Activated CD4-positive, alpha-beta memory T cell treated with anti-CD3 and anti-CD28 coated beads for 36 hours (primary cell): ENCODE results near the gene EGR4. TPM values are rescaled to one million over a fixed set of nuclear protein-coding genes. Genes with fewer than 3 reads are reported as not detected.
"Not testable (repeated sequence)": the region's sequence is repeated elsewhere in the genome, so short reads cannot be mapped to it uniquely, and the experiment has no call there.

ENCODE experiments used
- CTCF ChIA-PET: fragments of 350-600 bp; sonication (Branson Sonifier 250); formaldehyde crosslinking; loops from one replicate; lab custom pipeline; 2021; ENCODE audit warnings: antibody characterized with exemption, inconsistent platforms; lab: Charles Lee
- POLR2A ChIA-PET: fragments of 350-600 bp; sonication (Branson Sonifier 250); formaldehyde crosslinking; loops from one replicate; lab custom pipeline; 2021; ENCODE audit warnings: antibody characterized with exemption; lab: Charles Lee
- DNase-seq: peaks from one replicate; pipeline ENCODE4 v3.0.0-alpha.2; 2020
- H3K27ac Mint-ChIP-seq: one replicate; pipeline ENCODE4 v1.8.0; 2021; ENCODE audit warnings: mixed read lengths
- H3K27me3 Mint-ChIP-seq: one replicate; pipeline ENCODE4 v1.8.0; 2021; ENCODE audit warnings: mixed read lengths
- H3K36me3 Mint-ChIP-seq: one replicate; pipeline ENCODE4 v1.8.0; 2021; ENCODE audit warnings: mixed read lengths
- H3K4me1 Mint-ChIP-seq: one replicate; pipeline ENCODE4 v1.8.0; 2021; ENCODE audit warnings: low read depth, mixed read lengths
- H3K4me3 Mint-ChIP-seq: one replicate; pipeline ENCODE4 v1.8.0; 2021; ENCODE audit warnings: mild to moderate bottlenecking, mixed read lengths
- H3K9me3 Mint-ChIP-seq: one replicate; pipeline ENCODE4 v1.8.0; 2021; ENCODE audit warnings: mixed read lengths
- intact Hi-C: fragments of 100-400 bp; cut with micrococcal nuclease; formaldehyde crosslinking; loops from one replicate; pipeline ENCODE4 v1.15.1; 2023
- total RNA-seq, 2 experiments: library from RNA; stranded (reverse); gene quantifications; one replicate each; pipeline ENCODE4 v1.2.3, GENCODE V29; 2021

Gene EGR4
- total RNA-seq, 2 experiments from 2014 or later = 0.24 to 0.34 TPM

DNA sequence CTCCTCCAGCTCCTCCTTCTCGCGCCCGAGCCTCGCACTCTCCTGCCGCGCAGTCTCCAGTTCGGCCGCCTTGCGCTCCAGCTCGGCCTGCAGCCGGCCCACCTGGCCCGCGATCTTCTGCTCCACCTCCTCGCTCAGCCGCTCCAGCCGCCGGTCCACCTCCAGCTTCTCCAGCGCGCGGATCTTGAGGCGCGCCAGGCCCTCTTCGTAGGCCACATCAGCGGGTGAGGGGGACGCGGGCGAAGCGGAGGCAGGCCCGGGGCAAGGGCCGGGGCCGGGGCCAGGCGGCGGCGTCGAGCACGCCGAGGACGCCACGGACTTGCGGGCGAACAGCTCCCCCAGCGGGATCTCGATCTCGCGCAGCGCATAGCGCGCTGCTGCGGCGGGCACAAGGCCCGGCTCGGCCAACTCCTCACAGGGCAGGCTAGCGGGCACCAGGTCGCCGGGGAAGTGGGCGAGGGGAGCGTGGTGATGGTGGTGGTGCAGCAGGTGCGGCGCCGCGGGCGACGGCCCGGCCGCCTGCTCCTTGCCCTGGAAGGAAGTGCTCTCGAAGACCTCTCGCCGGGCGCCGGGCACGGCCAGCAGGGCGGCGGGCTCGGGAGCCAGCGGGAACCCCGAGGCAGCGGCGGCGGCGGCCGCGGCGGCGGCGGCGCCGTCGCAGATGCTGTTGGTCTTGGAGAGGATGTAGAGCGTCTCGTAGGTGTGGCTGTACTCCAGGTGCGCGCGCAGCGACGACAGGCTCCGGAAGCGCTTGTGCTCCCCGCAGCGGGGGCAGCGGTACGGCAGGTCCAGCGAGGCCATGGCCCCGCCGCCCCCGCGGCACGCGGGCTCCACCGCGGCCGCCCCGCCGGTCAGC lies 24.3 kb downstream of the EGR4 start:
- peaks cover 19% of the 10 kb centered on the region for H3K4me1 Mint-ChIP-seq
- H3K27me3 Mint-ChIP-seq = no peaks in the 10 kb centered on the region
- CTCF ChIA-PET = interaction anchor here (1.4 to 1.6 kb wide), 2 partner anchors 21 to 25 kb away, joined by 3 to 6 read pairs; no protein-coding TSS in a partner anchor
- peak overlapping the region; percentile 30 for H3K4me3 Mint-ChIP-seq
- POLR2A ChIA-PET = interaction anchor here (0.7 to 2.1 kb wide), 3 partner anchors 12 to 21 kb away, joined by 3 to 6 read pairs (median 3); no protein-coding TSS in a partner anchor
- no peak overlapping the region for H3K27ac Mint-ChIP-seq
- intact Hi-C loops = loop anchor here (2.0 kb wide), 1 partner anchor 24 kb away; the partner anchor contains the start of gene EGR4
- H3K36me3 Mint-ChIP-seq = peaks cover 1% of the 10 kb centered on the region
- no peaks in the 10 kb centered on the region for H3K9me3 Mint-ChIP-seq
- peak; percentile 84 for DNase-seq

DNA sequence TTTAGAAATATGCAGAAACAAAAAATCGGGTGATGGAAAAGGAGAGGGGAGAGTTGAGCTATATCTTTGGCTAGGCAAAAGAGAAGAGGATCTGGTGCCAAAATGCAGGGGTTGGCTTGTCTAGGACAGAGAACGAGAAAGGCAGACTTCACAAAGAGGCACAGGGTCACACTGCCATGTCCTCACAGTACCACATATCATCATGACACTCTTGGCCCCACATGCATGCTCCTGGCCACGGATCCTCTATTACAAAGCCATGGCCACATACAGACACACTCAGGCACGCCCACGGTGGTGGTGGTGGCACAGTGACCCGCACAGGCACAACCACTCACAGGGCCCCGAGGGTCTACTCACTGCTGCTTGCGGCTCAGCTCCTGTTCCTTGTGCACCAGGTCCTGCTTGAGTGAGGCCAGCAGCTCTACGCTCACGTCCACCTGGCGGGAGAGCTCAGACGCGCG lies 24.9 kb downstream of the EGR4 start:
- Mint-ChIP-seq H3K4me1 (peaks cover 19% of the 10 kb centered on the region), H3K4me3 (peak overlapping the region; percentile 6), H3K36me3 (peaks cover 3% of the 10 kb centered on the region), H3K27me3 (no peaks in the 10 kb centered on the region), H3K27ac (no peak overlapping the region), H3K9me3 (no peaks in the 10 kb centered on the region)
- intact Hi-C loops = loop anchor here (2.0 kb wide), 1 partner anchor 24 kb away; the partner anchor contains the start of gene EGR4
- POLR2A ChIA-PET = interaction anchor here (0.7 to 2.1 kb wide), 4 partner anchors 11 to 36 kb away, joined by 3 to 6 read pairs (median 3); partner anchors contain the start of gene PRADC1
- CTCF ChIA-PET = interaction anchor here (1.4 to 1.6 kb wide), 2 partner anchors 21 to 25 kb away, joined by 3 to 6 read pairs; no protein-coding TSS in a partner anchor
- DNase-seq = no peak

DNA sequence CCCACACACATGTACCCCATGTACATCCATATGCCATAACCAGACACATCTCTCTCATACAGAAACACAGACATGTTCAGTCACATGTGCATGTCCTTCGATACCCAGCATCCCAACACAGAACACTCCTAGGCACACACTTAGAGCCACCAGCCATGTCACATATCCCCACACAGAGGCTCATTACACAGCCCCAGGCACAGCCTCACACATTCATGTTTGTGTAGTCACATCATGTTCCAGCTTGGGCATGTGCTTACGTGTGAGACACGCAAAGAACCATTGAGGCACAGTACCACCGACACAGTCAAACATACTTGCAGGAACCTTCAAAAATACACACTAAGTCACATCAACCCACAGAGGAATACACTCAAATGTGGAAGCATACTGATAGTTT lies 26.3 kb downstream of the EGR4 start:
- POLR2A ChIA-PET = interaction anchor here (1.2 kb wide), 1 partner anchor 34 kb away, joined by 3 read pairs; the partner anchor contains the start of gene PRADC1
- no peak overlapping the region for H3K27ac Mint-ChIP-seq
- peaks cover 19% of the 10 kb centered on the region for H3K4me1 Mint-ChIP-seq
- intact Hi-C loops = no loop called here
- no peaks in the 10 kb centered on the region for H3K27me3 Mint-ChIP-seq
- no peaks in the 10 kb centered on the region for H3K9me3 Mint-ChIP-seq
- no peak for DNase-seq
- CTCF ChIA-PET = no interaction called here
- no peak overlapping the region for H3K4me3 Mint-ChIP-seq
- peaks cover 3% of the 10 kb centered on the region for H3K36me3 Mint-ChIP-seq

DNA sequence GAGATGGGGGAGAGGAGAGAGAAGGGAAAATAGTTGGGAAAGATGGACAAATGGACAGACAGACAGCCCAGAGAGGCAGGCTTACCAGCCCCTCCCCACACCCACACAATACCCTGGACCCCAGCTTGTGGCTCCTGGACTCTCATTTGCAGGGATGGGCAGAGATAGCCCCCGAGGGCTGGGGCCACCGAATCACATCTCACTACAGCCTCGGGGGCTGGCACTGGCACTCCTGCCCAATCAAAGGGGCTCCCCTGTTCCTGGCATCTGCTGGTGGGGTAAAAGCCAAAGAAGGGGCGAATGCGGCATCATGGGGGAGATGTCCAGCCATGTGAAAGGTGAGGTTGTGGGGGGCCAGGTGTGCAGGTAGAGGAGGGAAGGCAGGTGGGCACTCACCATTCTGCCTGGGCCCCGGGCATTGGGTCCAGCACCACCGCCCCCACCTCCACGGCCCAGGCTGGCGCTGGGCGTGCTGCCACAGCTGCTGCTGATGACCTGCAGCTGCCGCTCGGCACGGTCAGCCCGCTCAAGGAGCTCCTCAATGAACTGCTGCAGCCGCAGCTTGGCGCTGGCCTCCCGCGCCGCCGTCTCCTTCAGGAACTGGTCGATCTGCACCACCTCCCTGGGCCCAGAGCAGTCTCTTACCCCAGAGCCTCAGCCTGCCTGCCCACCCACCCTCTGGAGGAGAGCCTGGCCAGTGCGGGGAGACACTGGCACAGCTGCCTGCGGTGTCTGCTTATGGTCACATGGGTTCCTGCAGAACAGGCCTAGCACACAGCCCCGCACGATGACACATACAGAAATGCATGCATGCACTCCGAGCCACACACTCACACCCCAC lies 27.1 kb downstream of the EGR4 start:
- Mint-ChIP-seq H3K36me3 (peaks cover 3% of the 10 kb centered on the region), H3K4me3 (no peak overlapping the region), H3K27ac (no peak overlapping the region), H3K27me3 (no peaks in the 10 kb centered on the region), H3K9me3 (no peaks in the 10 kb centered on the region), H3K4me1 (peaks cover 19% of the 10 kb centered on the region)
- POLR2A ChIA-PET = no interaction called here
- CTCF ChIA-PET = no interaction called here
- DNase-seq = no peak
- intact Hi-C loops = no loop called here

DNA sequence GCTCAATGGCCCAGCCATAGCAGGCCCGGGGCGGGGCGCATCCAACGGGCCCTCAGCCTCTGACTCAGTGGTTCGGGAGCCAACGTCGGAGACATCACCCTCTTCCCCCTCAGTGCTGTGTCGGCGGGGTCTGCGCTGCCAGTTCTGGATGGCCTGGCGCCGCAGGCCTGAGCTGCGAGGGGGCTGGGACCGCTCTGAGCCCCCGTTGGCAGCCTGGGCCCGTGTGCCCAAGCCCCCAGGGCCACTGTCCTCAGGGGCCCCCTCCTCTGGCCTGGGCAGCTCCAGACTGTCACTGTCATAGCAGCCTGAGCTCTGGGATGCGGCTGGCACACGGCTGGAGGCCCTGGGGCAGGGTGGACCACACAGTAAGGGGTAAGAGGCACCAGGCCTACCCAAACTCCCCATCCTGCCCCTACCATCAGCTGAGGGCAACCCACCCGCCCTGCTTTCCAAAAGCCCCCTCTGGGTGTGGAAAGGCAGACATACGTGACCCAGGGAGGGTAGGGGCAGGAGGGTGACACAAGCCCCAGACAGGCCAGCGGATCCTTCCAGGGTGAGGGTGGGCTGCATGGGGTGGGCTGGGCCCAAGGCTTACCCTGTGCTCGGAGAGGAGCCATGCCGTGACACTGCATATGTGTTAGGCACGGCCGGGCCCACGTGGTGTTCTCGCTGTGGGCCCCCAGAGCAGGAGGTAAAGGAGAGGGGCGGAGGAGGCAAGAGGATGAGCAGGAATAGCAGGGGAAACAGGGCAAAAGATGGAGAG lies 27.9 kb downstream of the EGR4 start:
- no peak for DNase-seq
- peaks cover 3% of the 10 kb centered on the region for H3K36me3 Mint-ChIP-seq
- intact Hi-C loops = no loop called here
- no peak overlapping the region for H3K4me3 Mint-ChIP-seq
- H3K27me3 Mint-ChIP-seq = no peaks in the 10 kb centered on the region
- CTCF ChIA-PET = no interaction called here
- H3K9me3 Mint-ChIP-seq = no peaks in the 10 kb centered on the region
- H3K27ac Mint-ChIP-seq = no peak overlapping the region
- POLR2A ChIA-PET = no interaction called here
- H3K4me1 Mint-ChIP-seq = peaks cover 19% of the 10 kb centered on the region

DNA sequence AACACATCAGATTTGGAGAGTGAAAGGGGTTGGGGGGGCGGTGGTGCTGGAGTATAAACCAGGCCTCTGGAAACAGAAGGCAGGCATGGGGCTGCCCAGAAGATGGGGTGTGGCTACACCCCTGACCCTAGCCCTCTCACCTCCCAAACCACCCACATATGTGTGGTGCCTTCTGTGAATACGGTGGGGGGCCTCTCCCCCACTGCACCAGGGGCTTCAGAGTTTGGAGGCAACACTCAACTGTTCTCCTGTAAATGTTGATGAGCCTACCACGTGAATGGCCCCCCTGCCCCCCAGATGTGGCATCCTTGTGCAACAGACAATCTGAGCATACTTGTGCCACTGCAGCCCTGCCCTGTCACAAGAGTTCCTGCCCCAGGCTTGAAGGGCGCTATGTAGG lies 28.6 kb downstream of the EGR4 start:
- no peak overlapping the region for H3K4me3 Mint-ChIP-seq
- intact Hi-C loops = no loop called here
- H3K27ac Mint-ChIP-seq = no peak overlapping the region
- H3K9me3 Mint-ChIP-seq = no peaks in the 10 kb centered on the region
- peaks cover 3% of the 10 kb centered on the region for H3K36me3 Mint-ChIP-seq
- POLR2A ChIA-PET = no interaction called here
- CTCF ChIA-PET = no interaction called here
- no peaks in the 10 kb centered on the region for H3K27me3 Mint-ChIP-seq
- no peak for DNase-seq
- peaks cover 16% of the 10 kb centered on the region for H3K4me1 Mint-ChIP-seq

DNA sequence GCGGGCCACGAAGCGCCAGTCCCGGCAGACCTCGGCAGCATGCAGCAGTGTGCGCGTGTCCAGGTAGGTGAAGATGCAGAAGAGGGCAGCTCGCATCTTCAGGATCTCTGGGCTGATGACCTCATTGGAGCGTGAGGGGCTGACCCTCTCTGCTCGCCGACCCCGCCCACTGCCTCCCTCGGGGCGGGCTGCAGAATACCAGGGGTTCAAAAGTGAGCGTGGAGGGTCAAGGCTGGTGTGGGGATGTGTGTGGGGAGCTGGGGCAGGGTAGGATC lies 29.1 kb downstream of the EGR4 start:
- intact Hi-C loops = no loop called here
- no peaks in the 10 kb centered on the region for H3K27me3 Mint-ChIP-seq
- ChIA-PET POLR2A (no interaction called here), CTCF (no interaction called here)
- no peak overlapping the region for H3K27ac Mint-ChIP-seq
- peaks cover 3% of the 10 kb centered on the region for H3K36me3 Mint-ChIP-seq
- no peaks in the 10 kb centered on the region for H3K9me3 Mint-ChIP-seq
- no peak for DNase-seq
- H3K4me3 Mint-ChIP-seq = no peak overlapping the region
- H3K4me1 Mint-ChIP-seq = peaks cover 14% of the 10 kb centered on the region

DNA sequence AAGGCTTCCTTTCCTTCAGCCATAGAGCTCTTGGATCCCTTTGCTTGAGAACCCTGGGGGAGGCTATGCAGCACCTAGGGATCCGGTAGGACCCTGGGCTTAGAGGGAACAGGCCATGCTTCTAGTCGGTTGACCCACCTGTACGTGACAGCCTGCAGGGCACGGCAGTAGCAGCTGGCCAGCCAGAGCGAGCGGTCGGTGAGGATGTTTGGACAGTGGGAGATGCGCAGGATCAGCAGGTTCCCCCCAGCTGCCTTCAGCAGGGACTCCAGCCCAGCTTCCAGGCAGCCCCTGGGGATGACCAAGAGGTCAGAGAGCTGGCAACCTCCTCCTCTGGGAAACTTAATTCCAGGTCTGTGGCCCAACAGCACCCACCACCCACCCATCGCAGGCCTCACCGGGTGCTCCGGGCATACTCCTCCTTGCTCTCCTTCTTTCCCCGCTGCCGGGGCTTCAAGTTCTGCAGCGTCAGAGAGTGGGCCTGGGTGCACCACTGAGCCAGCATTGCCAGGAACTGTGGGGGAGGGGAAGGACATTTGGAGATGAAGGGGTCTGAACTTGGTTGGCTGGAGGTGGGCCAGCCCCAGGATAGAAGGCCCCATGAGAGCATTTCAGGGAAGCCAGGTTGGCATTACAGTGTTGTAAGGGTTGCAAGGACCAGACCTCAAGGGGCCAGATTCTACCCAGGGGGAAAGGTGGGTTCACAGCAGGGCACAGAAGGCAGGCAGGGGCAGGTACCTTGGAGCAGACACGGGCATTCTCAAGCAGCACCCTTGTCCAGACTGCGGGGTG lies 29.6 kb downstream of the EGR4 start:
- Mint-ChIP-seq H3K27me3 (no peaks in the 10 kb centered on the region), H3K4me3 (no peak overlapping the region), H3K27ac (no peak overlapping the region), H3K9me3 (no peaks in the 10 kb centered on the region), H3K36me3 (peaks cover 3% of the 10 kb centered on the region), H3K4me1 (peaks cover 14% of the 10 kb centered on the region)
- no peak for DNase-seq
- POLR2A ChIA-PET = no interaction called here
- intact Hi-C loops = no loop called here
- CTCF ChIA-PET = no interaction called here

DNA sequence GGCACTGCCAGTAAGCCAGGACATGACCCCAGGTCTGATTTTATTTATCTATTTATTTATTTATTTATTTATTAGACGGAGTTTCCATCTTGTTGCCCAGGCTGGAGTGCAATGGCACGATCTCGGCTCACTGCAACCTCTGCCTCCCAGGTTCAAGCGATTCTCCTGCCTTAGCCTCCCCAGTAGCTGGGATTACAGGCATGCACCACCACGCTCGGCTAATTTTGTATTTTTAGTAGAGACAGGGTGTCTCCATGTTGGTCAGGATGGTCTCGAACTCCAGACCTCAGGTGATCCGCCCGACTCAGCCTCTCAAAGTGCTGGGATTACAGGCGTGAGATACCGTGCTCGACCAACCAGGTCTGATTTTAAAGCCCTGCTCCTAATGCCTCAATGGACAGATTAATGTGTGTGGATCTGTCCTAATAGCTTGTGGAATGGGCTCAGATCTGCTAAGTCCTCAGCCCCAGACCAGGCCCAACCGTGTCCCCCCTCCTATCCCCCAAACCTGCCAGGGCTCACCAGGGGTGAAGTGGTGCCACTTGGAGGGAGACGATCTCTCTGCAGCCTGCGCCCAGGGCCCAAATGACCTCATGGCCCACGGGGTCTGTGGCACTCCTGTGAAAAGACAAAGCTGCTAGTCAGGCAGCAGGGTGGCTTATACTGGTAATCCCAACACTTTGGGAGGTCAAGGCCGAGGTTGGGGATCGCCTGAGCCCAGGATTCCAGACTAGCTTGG lies 30.5 kb downstream of the EGR4 start:
- DNase-seq, H3K27me3 Mint-ChIP-seq, H3K27ac Mint-ChIP-seq, H3K9me3 Mint-ChIP-seq, POLR2A ChIA-PET, H3K4me3 Mint-ChIP-seq, H3K36me3 Mint-ChIP-seq, H3K4me1 Mint-ChIP-seq, intact Hi-C loops: not testable (repeated sequence)
- CTCF ChIA-PET = interaction anchor here (1.4 kb wide), 1 partner anchor 27 kb away, joined by 4 read pairs; no protein-coding TSS in a partner anchor

DNA sequence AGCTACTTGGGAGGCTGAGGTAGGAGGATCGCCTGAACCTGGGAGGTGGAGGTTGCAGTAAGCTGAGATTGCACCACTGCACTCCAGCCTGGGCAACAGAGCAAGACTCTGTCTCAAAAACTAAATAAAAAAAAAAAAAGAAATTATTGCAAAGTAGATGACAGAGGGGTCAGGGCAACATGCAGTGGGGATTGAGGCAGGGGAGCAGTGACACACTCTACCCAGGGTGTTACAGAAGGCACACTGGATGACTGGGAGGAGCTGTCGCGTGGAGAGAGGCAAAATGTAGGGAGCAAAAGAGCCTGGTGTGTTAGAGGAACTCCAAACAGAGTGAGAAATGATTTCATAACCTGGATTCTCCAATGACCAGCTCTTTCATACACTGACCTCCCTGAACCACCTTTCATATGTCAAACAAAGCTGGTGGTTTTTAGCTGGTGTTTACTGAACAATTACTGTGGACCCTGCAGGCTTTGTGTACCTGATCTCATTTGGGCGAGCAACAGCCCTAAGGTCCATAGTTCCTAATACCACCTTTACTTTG lies 31.2 kb downstream of the EGR4 start:
- H3K4me1 Mint-ChIP-seq = peaks cover 4% of the 10 kb centered on the region
- peaks cover 3% of the 10 kb centered on the region for H3K36me3 Mint-ChIP-seq
- CTCF ChIA-PET = interaction anchor here (1.4 kb wide), 1 partner anchor 27 kb away, joined by 4 read pairs; no protein-coding TSS in a partner anchor
- H3K27ac Mint-ChIP-seq = no peak overlapping the region
- no peaks in the 10 kb centered on the region for H3K9me3 Mint-ChIP-seq
- H3K4me3 Mint-ChIP-seq = no peak overlapping the region
- H3K27me3 Mint-ChIP-seq = no peaks in the 10 kb centered on the region
- POLR2A ChIA-PET = no interaction called here
- no peak for DNase-seq
- intact Hi-C loops = no loop called here
